GM19025 (cell line): ENCODE data around the gene CFAP157.
A peak's percentile ranks its signal among the peaks of the same experiment; 100 is the strongest.

ENCODE experiments used
- ATAC-seq: cut with Tn5 transposase; IDR thresholded peaks from one replicate; pipeline ENCODE4 v1.9.1; 2021; ENCODE audit warnings: mild to moderate bottlenecking, low read depth, moderate library complexity; ENCODE audit not compliant: unreplicated experiment

The CFAP157 gene

GRCh38 chr9:127714020-127714750, 7.4 kb downstream of the CFAP157 start:
- ATAC-seq, result no peak

GRCh38 chr9:127714951-127715469, 8.2 kb downstream of the CFAP157 start:
- no peak for ATAC-seq

- peak; percentile 93 for ATAC-seq
Measured at GRCh38 chr9:127715470-127716337, 8.9 kb downstream of the CFAP157 start, which contains the start of the genes PTRH1 and TTC16. Gene PTRH1, minus strand, starts transcription at chr9:127715663. Its CDS starts 24 bp downstream, at chr9:127715639. Gene TTC16, plus strand, starts transcription at chr9:127716079. Its CDS starts 67 bp downstream, at chr9:127716146.

- no peak for ATAC-seq
Measured at GRCh38 chr9:127716412-127716811, 9.6 kb downstream of the CFAP157 start.

GRCh38 chr9:127717766-127718165, 11.0 kb downstream of the CFAP157 start:
- no peak for ATAC-seq

- ATAC-seq, result no peak
Measured at GRCh38 chr9:127720031-127720864, 13.5 kb downstream of the CFAP157 start.

GRCh38 chr9:127720865-127721227, 14.1 kb downstream of the CFAP157 start:
- no peak for ATAC-seq

- no peak for ATAC-seq
Measured at GRCh38 chr9:127721391-127721821, 14.6 kb downstream of the CFAP157 start.

- ATAC-seq, result no peak
Measured at GRCh38 chr9:127722055-127722745, 15.4 kb downstream of the CFAP157 start.

GRCh38 chr9:127723013-127723412, 16.2 kb downstream of the CFAP157 start:
- ATAC-seq, result no peak

- ATAC-seq, result no peak
Measured at GRCh38 chr9:127723444-127723843, 16.7 kb downstream of the CFAP157 start.

GRCh38 chr9:127724012-127724411, 17.2 kb downstream of the CFAP157 start:
- ATAC-seq, result no peak

- ATAC-seq, result no peak
Measured at GRCh38 chr9:127726871-127727270, 20.1 kb downstream of the CFAP157 start.

- ATAC-seq, result no peak
Measured at GRCh38 chr9:127728808-127729207, 22.0 kb downstream of the CFAP157 start.

GRCh38 chr9:127729522-127730256, 22.9 kb downstream of the CFAP157 start:
- no peak for ATAC-seq

- no peak for ATAC-seq
Measured at GRCh38 chr9:127730262-127730661, 23.5 kb downstream of the CFAP157 start.

- ATAC-seq, result no peak
Measured at GRCh38 chr9:127730799-127731410, 24.1 kb downstream of the CFAP157 start.

- ATAC-seq, result no peak
Measured at GRCh38 chr9:127731938-127732337, 25.1 kb downstream of the CFAP157 start.

GRCh38 chr9:127732444-127732843, 25.7 kb downstream of the CFAP157 start:
- ATAC-seq, result no peak
